MCF 10A (cell line): ENCODE measurements around the gene SNU13. TPM values are rescaled to one million over a fixed set of nuclear protein-coding genes. Genes with fewer than 3 reads are reported as not detected.

Experiments used
- BruUV-seq: library from RNA; stranded (reverse); fragments of 400-500 nt; replicated peaks from 2 replicates; lab custom pipeline; 2021; lab: Mats Ljungman, UMichigan
- CTCF ChIA-PET: fragments of 300-600 bp; sonication (Branson Sonifier 250); formaldehyde crosslinking; extraction: SDS; loops from one replicate; lab custom pipeline; 2021; ENCODE audit warnings: antibody characterized with exemption, inconsistent platforms; lab: Yijun Ruan, JAX
- POLR2A ChIA-PET: fragments of 300-600, 350-650 bp; sonication (Branson Sonifier 250); formaldehyde crosslinking; extraction: SDS; loops from one replicate; lab custom pipeline; 2020; ENCODE audit warnings: antibody characterized with exemption, inconsistent platforms; lab: Yijun Ruan, JAX
- DNase-seq: peaks from one replicate; pipeline ENCODE4 v3.0.0-alpha.2; 2018; ENCODE audit not compliant: unreplicated experiment
- H3K27ac Mint-ChIP-seq: one replicate; pipeline ENCODE4 v1.8.0; 2022; ENCODE audit warnings: mild to moderate bottlenecking, low read depth, mixed read lengths; ENCODE audit not compliant: unreplicated experiment
- H3K27me3 Mint-ChIP-seq: one replicate; pipeline ENCODE4 v1.8.0; 2022; ENCODE audit warnings: mixed read lengths; ENCODE audit not compliant: insufficient read depth, unreplicated experiment
- H3K36me3 Mint-ChIP-seq: one replicate; pipeline ENCODE4 v1.8.0; 2022; ENCODE audit warnings: mild to moderate bottlenecking, moderate library complexity, mixed read lengths; ENCODE audit not compliant: insufficient read depth, unreplicated experiment
- H3K4me1 Mint-ChIP-seq: one replicate; pipeline ENCODE4 v1.8.0; 2022; ENCODE audit warnings: mixed read lengths; ENCODE audit not compliant: insufficient read depth, unreplicated experiment
- H3K4me3 Mint-ChIP-seq: one replicate; pipeline ENCODE4 v1.8.0; 2022; ENCODE audit warnings: mild to moderate bottlenecking, moderate library complexity, mixed read lengths; ENCODE audit not compliant: unreplicated experiment
- H3K9me3 Mint-ChIP-seq: one replicate; pipeline ENCODE4 v1.8.0; 2022; ENCODE audit warnings: mixed read lengths; ENCODE audit not compliant: unreplicated experiment
- CTCF ChIP-seq: fragments of 200-600 bp; IDR thresholded peaks from one replicate; pipeline ENCODE4 v1.8.0; 2022; ENCODE audit warnings: antibody characterized with exemption, mild to moderate bottlenecking; ENCODE audit not compliant: unreplicated experiment
- intact Hi-C: fragments of 100-400 bp; cut with micrococcal nuclease; formaldehyde crosslinking; loops from 2 replicates; pipeline ENCODE4 v1.14.1; 2022
- total RNA-seq: library from RNA; stranded (reverse); gene quantifications from 2 replicates; pipeline ENCODE4 v1.2.3, GENCODE V29; 2022

SNU13 gene
- total RNA-seq, 1 experiment from 2014 or later, result 280 TPM

- Mint-ChIP-seq H3K27ac (no peak overlapping the region), H3K36me3 (no peaks in the 10 kb centered on the region), H3K4me3 (no peak overlapping the region), H3K27me3 (no peaks in the 10 kb centered on the region), H3K4me1 (no peaks in the 10 kb centered on the region), H3K9me3 (no peaks in the 10 kb centered on the region)
- CTCF ChIA-PET, result interaction anchor here (0.6 to 0.7 kb wide), 3 partner anchors 79 to 120 kb away, joined by 3 read pairs; no protein-coding TSS in a partner anchor
- TF ChIP-seq CTCF, result no peak
- no TSS peak for BruUV-seq
- intact Hi-C loops, result no loop called here
- no peak for DNase-seq
- POLR2A ChIA-PET, result no interaction called here
Measured at GRCh38 chr22:41702763-41703162, 14.1 kb upstream of the SNU13 start.

GRCh38 chr22:41700108-41700364 lies 11.4 kb upstream of the SNU13 start:
- ChIA-PET CTCF (interaction anchor here (0.5 to 4.8 kb wide), 4 partner anchors 34 to 239 kb away, joined by 3 to 50 read pairs (median 6); no protein-coding TSS in a partner anchor), POLR2A (interaction anchor here (1.1 to 1.5 kb wide), 2 partner anchors 12 to 144 kb away, joined by 3 read pairs; no protein-coding TSS in a partner anchor)
- DNase-seq, result no peak
- BruUV-seq, result no TSS peak
- H3K36me3 Mint-ChIP-seq, result no peaks in the 10 kb centered on the region
- TF ChIP-seq CTCF, result no peak
- H3K4me3 Mint-ChIP-seq, result no peak overlapping the region
- H3K27me3 Mint-ChIP-seq, result no peaks in the 10 kb centered on the region
- H3K4me1 Mint-ChIP-seq, result peaks cover 6% of the 10 kb centered on the region
- H3K27ac Mint-ChIP-seq, result no peak overlapping the region
- intact Hi-C loops, result no loop called here
- H3K9me3 Mint-ChIP-seq, result no peaks in the 10 kb centered on the region

- DNase-seq, result no peak
- TF ChIP-seq CTCF, result no peak
- BruUV-seq, result no TSS peak
- POLR2A ChIA-PET, result interaction anchor here (0.8 to 2.6 kb wide), 5 partner anchors 11 to 145 kb away, joined by 3 to 8 read pairs (median 3); partner anchors contain the start of gene SNU13
- intact Hi-C loops, result no loop called here
- CTCF ChIA-PET, result interaction anchor here (0.5 to 4.8 kb wide), 9 partner anchors 24 to 240 kb away, joined by 3 to 50 read pairs (median 3); no protein-coding TSS in a partner anchor
- Mint-ChIP-seq H3K27ac (no peak within 1 kb of the TSS), H3K4me3 (no peak within 1 kb of the TSS), H3K9me3 (no peaks in the 10 kb centered on the region), H3K27me3 (no peaks in the 10 kb centered on the region), H3K36me3 (no peaks in the 10 kb centered on the region), H3K4me1 (peaks cover 6% of the 10 kb centered on the region)
Measured at GRCh38 chr22:41699264-41700107, 10.8 kb upstream of the SNU13 start, which contains the start of gene MEI1. TSS of gene MEI1 (plus strand) at chr22:41699503. CDS start at chr22:41699539, 36 bp downstream.

GRCh38 chr22:41697126-41697775 lies 8.6 kb upstream of the SNU13 start:
- peak; percentile 87 for DNase-seq
- CTCF ChIA-PET, result interaction anchor here (0.5 to 4.8 kb wide), 64 partner anchors 10 to 1467 kb away, joined by 3 to 50 read pairs (median 4); partner anchors contain the start of genes CCDC134, CENPM and SNU13
- intact Hi-C loops, result loop anchor here (1.0 to 2.0 kb wide), 4 partner anchors 104 to 244 kb away; partner anchors contain the start of gene CCDC134
- Mint-ChIP-seq H3K4me3 (peak overlapping the region; percentile 52), H3K4me1 (peaks cover 6% of the 10 kb centered on the region), H3K9me3 (no peaks in the 10 kb centered on the region), H3K36me3 (no peaks in the 10 kb centered on the region), H3K27ac (peak overlapping the region; percentile 49), H3K27me3 (no peaks in the 10 kb centered on the region)
- POLR2A ChIA-PET, result interaction anchor here (0.6 to 2.6 kb wide), 10 partner anchors 9 to 249 kb away, joined by 3 to 19 read pairs (median 6); partner anchors contain the start of genes CCDC134, CENPM and SNU13
- BruUV-seq, result no TSS peak
- peak; percentile 86 for TF ChIP-seq CTCF
